Neural progenitor cell (in vitro differentiated cells): ENCODE data around the gene CDK8.
"Not testable (repeated sequence)": the region's sequence is repeated elsewhere in the genome, so short reads cannot be mapped to it uniquely, and the experiment has no call there.

Source experiments
- CTCF ChIP-seq: fragments of 200-600 bp; sonication (generic); IDR thresholded peaks from 2 replicates; pipeline ENCODE4 v1.5.1; 2017; ENCODE audit warnings: antibody characterized with exemption, mild to moderate bottlenecking
- EZH2 ChIP-seq: fragments of 200-600 bp; sonication (generic); IDR thresholded peaks from 2 replicates; pipeline ENCODE4 v1.6.1; 2017; ENCODE audit warnings: antibody characterized with exemption, mild to moderate bottlenecking, moderate library complexity
- EZH2phosphoT487 ChIP-seq: fragments of 200-600 bp; sonication (generic); IDR thresholded peaks from 2 replicates; pipeline ENCODE4 v1.6.1; 2017; ENCODE audit warnings: antibody characterized with exemption

DNA sequence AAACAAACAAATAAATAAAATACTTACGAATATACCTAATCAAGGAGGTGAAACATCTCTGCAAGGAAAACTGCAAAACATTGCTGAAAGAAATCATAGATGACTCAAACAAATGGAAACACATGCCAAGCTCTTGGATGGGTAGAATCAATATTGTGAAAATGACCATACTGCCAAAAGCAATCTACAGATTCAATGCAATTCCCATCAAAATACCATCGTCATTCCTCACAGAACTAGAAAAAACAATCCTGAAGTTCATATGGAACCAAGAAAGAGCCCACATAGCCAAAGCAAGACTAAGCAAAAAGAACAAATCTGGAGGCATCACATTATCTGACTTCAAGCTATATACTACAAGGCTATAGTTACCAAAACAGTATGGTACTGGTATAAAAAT, 32.0 kb downstream of the CDK8 start:
- not testable (repeated sequence) for TF ChIP-seq CTCF, EZH2, EZH2phosphoT487
